Mesenchymal stem cell (in vitro differentiated cells and primary cell): ENCODE measurements around the gene PCDHGA4.
"Not testable (repeated sequence)": the region's sequence is repeated elsewhere in the genome, so short reads cannot be mapped to it uniquely, and the experiment has no call there.

ENCODE experiments used
- DNase-seq: peaks from one replicate; pipeline ENCODE4 v3.0.0-alpha.2; 2013
- H2AFZ ChIP-seq: one replicate; pipeline ENCODE4 v1.6.1; 2013; ENCODE audit warnings: low read depth, mild to moderate bottlenecking, control low read depth, inconsistent platforms, low read length, moderate library complexity
- H2AK5ac ChIP-seq: 2 replicates; pipeline ENCODE4 v1.6.1; 2013; ENCODE audit warnings: low read length, moderate library complexity, mild to moderate bottlenecking, inconsistent platforms; ENCODE audit not compliant: severe bottlenecking
- H2BK120ac ChIP-seq: one replicate; pipeline ENCODE4 v1.6.1; 2013; ENCODE audit warnings: low read depth, mild to moderate bottlenecking, inconsistent platforms, low read length, moderate library complexity
- H2BK12ac ChIP-seq, 2 experiments: one replicate each; pipeline ENCODE4 v1.6.1; 2013; ENCODE audit warnings: inconsistent platforms in 2 of 2, low read length in 2 of 2, mild to moderate bottlenecking in 2 of 2, moderate library complexity in 2 of 2, control low read depth in 1 of 2
- H2BK15ac ChIP-seq: one replicate; pipeline ENCODE4 v1.6.1; 2013; ENCODE audit warnings: mild to moderate bottlenecking, low read depth, inconsistent platforms; ENCODE audit not compliant: poor library complexity, severe bottlenecking
- H2BK5ac ChIP-seq: 2 replicates; pipeline ENCODE4 v1.6.1; 2013; ENCODE audit warnings: low read depth, mild to moderate bottlenecking, low read length, control low read depth, inconsistent platforms; ENCODE audit not compliant: poor library complexity, severe bottlenecking
- H3K14ac ChIP-seq, 2 experiments: one replicate each; pipeline ENCODE4 v1.6.1; 2013; ENCODE audit warnings: inconsistent platforms in 2 of 2, low read length in 2 of 2, control low read depth in 1 of 2, mild to moderate bottlenecking in 1 of 2, moderate library complexity in 1 of 2
- H3K18ac ChIP-seq, 2 experiments: one replicate each; pipeline ENCODE4 v1.6.1; 2013; ENCODE audit warnings: inconsistent platforms in 2 of 2, low read length in 2 of 2, control low read depth in 1 of 2, low read depth in 1 of 2, mild to moderate bottlenecking in 1 of 2
- H3K23ac ChIP-seq, 2 experiments: one replicate each; pipeline ENCODE4 v1.6.1; 2013; ENCODE audit warnings: inconsistent platforms in 2 of 2, low read length in 2 of 2, mild to moderate bottlenecking in 2 of 2, moderate library complexity in 2 of 2, control low read depth in 1 of 2
- H3K27ac ChIP-seq: 2 replicates; pipeline ENCODE4 v1.5.1; 2013; ENCODE audit warnings: mild to moderate bottlenecking, moderate library complexity, low read length, control low read depth, inconsistent platforms; ENCODE audit not compliant: poor library complexity, severe bottlenecking
- H3K27me3 ChIP-seq, 2 experiments: 2 replicates each; pipeline versions ENCODE4 v1.6.1 to v1.7.0; 2013; ENCODE audit warnings: low read length in 2 of 2, mild to moderate bottlenecking in 2 of 2, moderate library complexity in 2 of 2, control low read depth in 1 of 2, inconsistent platforms in 1 of 2; ENCODE audit not compliant: control insufficient read depth in 1 of 2, insufficient read depth in 1 of 2
- H3K36me3 ChIP-seq, 2 experiments: 2 replicates each; pipeline versions ENCODE4 v1.6.1 to v1.7.0; 2013; ENCODE audit warnings: low read length in 2 of 2, control low read depth in 1 of 2, inconsistent platforms in 1 of 2, low read depth in 1 of 2, mild to moderate bottlenecking in 1 of 2; ENCODE audit not compliant: insufficient read depth in 2 of 2, control insufficient read depth in 1 of 2
- H3K4ac ChIP-seq, 2 experiments: one replicate each; pipeline ENCODE4 v1.6.1; 2013; ENCODE audit warnings: inconsistent platforms in 2 of 2, low read length in 2 of 2, mild to moderate bottlenecking in 2 of 2, moderate library complexity in 2 of 2, control low read depth in 1 of 2, low read depth in 1 of 2
- H3K4me1 ChIP-seq: 2 replicates; pipeline ENCODE4 v1.6.1; 2013; ENCODE audit warnings: low read depth, low read length, control low read depth; ENCODE audit not compliant: control insufficient read depth, insufficient read depth
- H3K4me2 ChIP-seq: 2 replicates; pipeline ENCODE4 v1.6.1; 2013; ENCODE audit warnings: low read length, mild to moderate bottlenecking, inconsistent platforms; ENCODE audit not compliant: poor library complexity, severe bottlenecking
- H3K4me3 ChIP-seq, 2 experiments: 2 replicates each; pipeline versions ENCODE4 v1.5.1 to v1.7.0; 2013; ENCODE audit warnings: low read length in 2 of 2, mild to moderate bottlenecking in 2 of 2, control low read depth in 1 of 2, low read depth in 1 of 2; ENCODE audit not compliant: insufficient read depth in 1 of 2
- H3K79me1 ChIP-seq: replicated peaks from 2 replicates; pipeline ENCODE4 v1.6.1; 2013; ENCODE audit warnings: mild to moderate bottlenecking, control low read depth, low read length, inconsistent platforms; ENCODE audit not compliant: poor library complexity, severe bottlenecking
- H3K9ac ChIP-seq: 2 replicates; pipeline ENCODE4 v1.7.0; 2013; ENCODE audit warnings: mild to moderate bottlenecking, low read length, moderate library complexity
- H3K9me3 ChIP-seq: 2 replicates; pipeline ENCODE4 v1.7.0; 2013; ENCODE audit warnings: mild to moderate bottlenecking, low read length; ENCODE audit not compliant: control insufficient read depth
- H4K8ac ChIP-seq: one replicate; pipeline ENCODE4 v1.6.1; 2013; ENCODE audit warnings: inconsistent platforms, mild to moderate bottlenecking, low read length, moderate library complexity
- H4K91ac ChIP-seq: one replicate; pipeline ENCODE4 v1.6.1; 2013; ENCODE audit warnings: mild to moderate bottlenecking, low read length, inconsistent platforms
- WGBS: methylation state at CpG from one replicate; pipeline ENCODE4 v1.1.7; 2013; ENCODE audit warnings: mixed read lengths; 5-methylcytosine and 5-hydroxymethylcytosine counted together

Gene PCDHGA4

DNA sequence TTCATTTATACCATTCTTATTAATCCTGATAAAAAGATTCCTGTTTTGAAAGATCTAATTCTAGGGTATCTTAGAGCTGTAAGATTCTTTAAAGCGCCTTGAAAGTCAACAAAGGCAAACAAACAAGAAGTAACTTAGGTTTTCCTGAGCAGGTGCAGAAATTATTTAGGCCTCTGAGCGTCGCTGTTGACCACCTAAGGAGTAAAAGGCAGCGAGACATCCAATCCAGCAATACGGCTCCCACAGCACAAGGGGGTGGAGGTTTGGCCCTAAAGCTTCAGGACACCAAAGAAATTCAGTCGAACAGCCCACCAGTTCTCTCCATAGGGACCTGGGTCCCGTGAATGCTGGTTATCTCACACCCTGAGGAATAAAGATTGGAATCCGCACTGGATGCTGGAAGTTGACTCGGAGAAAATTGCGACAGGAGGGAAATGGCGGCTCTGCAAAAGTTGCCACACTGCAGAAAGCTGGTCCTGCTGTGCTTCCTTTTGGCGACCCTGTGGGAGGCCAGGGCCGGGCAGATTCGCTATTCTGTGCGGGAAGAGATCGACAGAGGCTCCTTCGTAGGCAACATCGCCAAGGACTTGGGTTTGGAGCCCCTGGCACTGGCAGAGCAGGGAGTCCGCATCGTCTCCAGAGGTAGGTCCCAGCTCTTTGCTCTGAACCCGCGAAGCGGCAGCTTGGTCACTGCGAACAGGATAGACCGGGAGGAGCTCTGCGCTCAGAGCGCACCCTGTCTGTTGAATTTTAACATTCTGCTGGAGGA, 16.1 kb upstream of the PCDHGA4 start, which contains the start of gene PCDHGA2:
Gene PCDHGA2, plus strand, starts transcription at position 223 of the 769 bp plus-strand sequence.
- Histone ChIP-seq H3K4me1 (no peaks in the 10 kb centered on the region), H3K27me3 (no peaks in the 10 kb centered on the region), H4K8ac (no peak within 1 kb of the TSS), H3K4me2 (no peak within 1 kb of the TSS), H4K91ac (no peak within 1 kb of the TSS), H2BK120ac (no peak within 1 kb of the TSS), H3K27ac (no peak within 1 kb of the TSS), H2BK12ac (no peak within 1 kb of the TSS), H3K18ac (no peak within 1 kb of the TSS), H3K36me3 (no peaks in the 10 kb centered on the region), H3K9ac (peak within 1 kb of the TSS; percentile 59), H2BK5ac (no peak within 1 kb of the TSS), H2AFZ (no peak within 1 kb of the TSS), H3K79me1 (no peaks in the 10 kb centered on the region), H3K23ac (no peak within 1 kb of the TSS), H3K4me3 (peak within 1 kb of the TSS in 1 of 2 experiments; percentile 66), H2BK15ac (no peak within 1 kb of the TSS), H3K4ac (no peak within 1 kb of the TSS), H2AK5ac (no peak within 1 kb of the TSS), H3K9me3 (peaks cover 67% of the 10 kb centered on the region), H3K14ac (no peak within 1 kb of the TSS)
- no peak for DNase-seq
- 71% methylated on average over 27 of the region's 27 CpGs for WGBS

DNA sequence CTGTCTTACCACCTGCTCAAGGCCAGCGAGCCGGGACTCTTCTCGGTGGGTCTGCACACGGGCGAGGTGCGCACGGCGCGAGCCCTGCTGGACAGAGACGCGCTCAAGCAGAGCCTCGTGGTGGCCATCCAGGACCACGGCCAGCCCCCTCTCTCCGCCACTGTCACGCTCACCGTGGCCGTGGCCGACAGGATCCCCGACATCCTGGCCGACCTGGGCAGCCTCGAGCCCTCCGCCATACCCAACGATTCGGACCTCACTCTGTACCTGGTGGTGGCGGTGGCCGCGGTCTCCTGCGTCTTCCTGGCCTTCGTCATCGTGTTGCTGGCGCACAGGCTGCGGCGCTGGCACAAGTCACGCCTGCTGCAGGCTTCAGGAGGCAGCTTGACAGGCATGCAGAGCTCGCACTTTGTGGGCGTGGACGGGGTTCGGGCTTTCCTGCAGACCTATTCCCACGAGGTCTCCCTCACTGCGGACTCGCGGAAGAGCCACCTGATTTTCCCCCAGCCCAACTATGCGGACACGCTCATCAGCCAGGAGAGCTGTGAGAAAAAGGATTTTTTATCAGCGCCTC, 14.0 kb upstream of the PCDHGA4 start:
- H3K4me1 ChIP-seq, H2BK12ac ChIP-seq, H2BK5ac ChIP-seq, H4K91ac ChIP-seq, H3K27ac ChIP-seq, H3K4ac ChIP-seq, H3K79me1 ChIP-seq, H3K27me3 ChIP-seq, H2AFZ ChIP-seq, H4K8ac ChIP-seq, H3K4me2 ChIP-seq, H2BK15ac ChIP-seq, H2AK5ac ChIP-seq, H3K18ac ChIP-seq, H2BK120ac ChIP-seq, H3K23ac ChIP-seq, H3K14ac ChIP-seq, H3K36me3 ChIP-seq, DNase-seq, H3K9ac ChIP-seq, H3K4me3 ChIP-seq: not testable (repeated sequence)
- 96% methylated on average over 29 of the region's 45 CpGs for WGBS
- H3K9me3 ChIP-seq, result peaks cover 68% of the 10 kb centered on the region

DNA sequence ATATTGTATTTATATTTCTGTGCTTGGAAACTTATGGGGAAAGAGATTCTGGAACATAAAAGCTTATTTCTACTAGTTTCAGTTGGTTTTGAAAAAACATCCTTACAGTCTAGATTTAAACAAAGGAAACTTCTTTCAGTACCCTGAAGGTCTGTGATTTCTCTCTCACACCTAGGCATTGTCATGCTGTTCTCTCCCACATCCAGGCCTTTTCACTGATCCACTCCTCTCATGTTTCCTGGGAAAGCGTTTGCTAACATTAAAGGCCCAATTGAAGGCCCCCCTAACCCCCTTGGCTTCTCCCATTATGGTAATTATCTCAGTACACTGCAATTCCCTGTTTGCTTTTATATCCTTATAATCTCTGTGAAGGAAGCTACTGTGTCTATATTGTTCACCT, 12.0 kb upstream of the PCDHGA4 start:
- Histone ChIP-seq H3K4me3 (no peak overlapping the region), H2AK5ac (no peak overlapping the region), H3K36me3 (no peaks in the 10 kb centered on the region), H3K18ac (no peak overlapping the region), H3K9me3 (peaks cover 60% of the 10 kb centered on the region), H3K79me1 (no peaks in the 10 kb centered on the region), H4K8ac (no peak overlapping the region), H2BK15ac (no peak overlapping the region), H2BK12ac (no peak overlapping the region), H3K9ac (no peak overlapping the region), H3K14ac (no peak overlapping the region), H3K4ac (no peak overlapping the region), H3K27ac (no peak overlapping the region), H3K23ac (no peak overlapping the region), H3K4me2 (no peak overlapping the region), H2BK5ac (no peak overlapping the region), H2BK120ac (no peak overlapping the region), H4K91ac (no peak overlapping the region), H3K27me3 (no peaks in the 10 kb centered on the region), H3K4me1 (no peaks in the 10 kb centered on the region), H2AFZ (no peak overlapping the region)
- WGBS, result 0% methylated on average over 1 of the region's 1 CpG
- no peak for DNase-seq

- Histone ChIP-seq H3K23ac (no peak within 1 kb of the TSS), H3K27ac (no peak within 1 kb of the TSS), H3K4me2 (no peak within 1 kb of the TSS), H2BK12ac (no peak within 1 kb of the TSS), H4K91ac (no peak within 1 kb of the TSS), H2BK15ac (no peak within 1 kb of the TSS), H3K79me1 (no peaks in the 10 kb centered on the region), H4K8ac (no peak within 1 kb of the TSS), H3K4me3 (peak within 1 kb of the TSS in 1 of 2 experiments; percentile 71), H3K27me3 (no peaks in the 10 kb centered on the region), H3K18ac (no peak within 1 kb of the TSS), H2AFZ (no peak within 1 kb of the TSS), H3K4me1 (no peaks in the 10 kb centered on the region), H3K14ac (no peak within 1 kb of the TSS), H3K9me3 (peaks cover 56% of the 10 kb centered on the region), H3K36me3 (no peaks in the 10 kb centered on the region), H3K4ac (no peak within 1 kb of the TSS), H2AK5ac (no peak within 1 kb of the TSS), H2BK120ac (no peak within 1 kb of the TSS), H2BK5ac (no peak within 1 kb of the TSS), H3K9ac (peak within 1 kb of the TSS; percentile 79)
- WGBS, result 67% methylated on average over 7 of the region's 9 CpGs
- no peak for DNase-seq
Measured at GRCh38 chr5:141343242-141343952, 11.4 kb upstream of the PCDHGA4 start, which contains the start of gene PCDHGA3. TSS of gene PCDHGA3 (plus strand) at chr5:141343829. CDS start at chr5:141344034, 205 bp downstream.
